Measurements from ENCODE around the gene CACNB1.

GRCh38 chr17:39195568-39196160 is 1.8 kb downstream of the CACNB1 start:
- no peak for TF ChIP-seq CTCF (IDR thresholded peaks at IDR 0.05)
- TF ChIP-seq MEF2A (IDR thresholded peaks at IDR 0.05; ENCODE audit: borderline replicate concordance, low read depth) = no peak
- no peak for TF ChIP-seq REST (IDR thresholded peaks at IDR 0.05; ENCODE audit: low read depth, low read length)
- TF ChIP-seq USF1 (IDR thresholded peaks at IDR 0.05; ENCODE audit: borderline replicate concordance, low read depth) = no peak
- no peak for TF ChIP-seq FOXJ3 (CRISPR knock-in tag; IDR thresholded peaks at IDR 0.05)
- TF ChIP-seq POLR2AphosphoS5 (IDR thresholded peaks at IDR 0.05; ENCODE audit: low read depth, low read length) = no peak
